SU-DHL-6 (cell line): ENCODE measurements around the gene KRTAP4-9.
"Not testable (repeated sequence)": the region's sequence is repeated elsewhere in the genome, so short reads cannot be mapped to it uniquely, and the experiment has no call there.

Experiments used
- H2AFZ ChIP-seq: fragments of 200-600 bp; sonication (generic); 2 replicates; pipeline ENCODE4 v1.6.1; 2014; ENCODE audit warnings: low read depth, mild to moderate bottlenecking, moderate library complexity, mixed read lengths, antibody characterized with exemption, low read length; ENCODE audit not compliant: severe bottlenecking
- H3F3A ChIP-seq: fragments of 200-600 bp; shearing (Covaris generic); 2 replicates; pipeline ENCODE4 v1.6.0; 2016; ENCODE audit warnings: antibody characterized with exemption, mild to moderate bottlenecking; ENCODE audit not compliant: insufficient read depth
- H3K27ac ChIP-seq: fragments of 200-600 bp; sonication (generic); 2 replicates; pipeline ENCODE4 v1.5.1; 2016; ENCODE audit warnings: low read depth, mild to moderate bottlenecking, low read length, moderate library complexity, mixed read lengths
- H3K27me3 ChIP-seq: fragments of 200-600 bp; sonication (generic), shearing (Covaris generic); 2 replicates; pipeline ENCODE4 v1.6.0; 2014; ENCODE audit warnings: mild to moderate bottlenecking, low read length
- H3K36me3 ChIP-seq: fragments of 200-600 bp; sonication (generic); 2 replicates; pipeline ENCODE4 v1.6.1; 2014; ENCODE audit warnings: mild to moderate bottlenecking, low read length, mixed read lengths
- H3K4me2 ChIP-seq: fragments of 300-600, 200-600 bp; shearing (Covaris generic), sonication (generic); 2 replicates; pipeline ENCODE4 v1.6.0; 2014; ENCODE audit warnings: low read length, low read depth, mild to moderate bottlenecking; ENCODE audit not compliant: poor library complexity, severe bottlenecking
- H3K4me3 ChIP-seq: fragments of 200-600 bp; sonication (generic); 2 replicates; pipeline ENCODE4 v1.5.1; 2014; ENCODE audit warnings: antibody characterized with exemption, low read length, mild to moderate bottlenecking, mixed read lengths; ENCODE audit not compliant: insufficient read depth, poor library complexity, severe bottlenecking
- H3K79me2 ChIP-seq: fragments of 200-600 bp; sonication (generic); 2 replicates; pipeline ENCODE4 v1.6.1; 2014; ENCODE audit warnings: mild to moderate bottlenecking, low read length, moderate library complexity; ENCODE audit not compliant: insufficient read depth
- H3K9ac ChIP-seq: fragments of 200-600 bp; sonication (generic); 2 replicates; pipeline ENCODE4 v1.7.0; 2014; ENCODE audit warnings: mild to moderate bottlenecking, low read length
- H3K9me2 ChIP-seq: fragments of 200-600 bp; sonication (generic); replicated peaks from 2 replicates; pipeline ENCODE4 v1.6.1; 2014; ENCODE audit warnings: low read length; ENCODE audit not compliant: insufficient read depth
- H3K9me3 ChIP-seq: fragments of 200-600 bp; sonication (generic); 2 replicates; pipeline ENCODE4 v1.6.1; 2014; ENCODE audit warnings: low read length, mixed read lengths; ENCODE audit not compliant: insufficient read depth
- H4K20me1 ChIP-seq: fragments of 200-600 bp; sonication (generic); 2 replicates; pipeline ENCODE4 v1.6.1; 2014; ENCODE audit warnings: low read depth, mild to moderate bottlenecking, antibody characterized with exemption, low read length, moderate library complexity, mixed read lengths
- CTCF ChIP-seq: fragments of 200-600 bp; sonication (generic); IDR thresholded peaks from one replicate; pipeline ENCODE4 v1.5.1; 2017; ENCODE audit warnings: antibody characterized with exemption, mild to moderate bottlenecking, low read length, moderate library complexity; ENCODE audit not compliant: insufficient read depth, poor library complexity, severe bottlenecking
- EZH2phosphoT487 ChIP-seq: fragments of 200-600 bp; sonication (generic), shearing (Covaris generic); conservative IDR thresholded peaks from 2 replicates; pipeline ENCODE4 v1.6.1; 2018; ENCODE audit warnings: mild to moderate bottlenecking, antibody characterized with exemption, low read length, moderate library complexity, mixed read lengths

The KRTAP4-9 gene

GRCh38 chr17:41147531-41148204 lies 42.5 kb downstream of the KRTAP4-9 start:
- no peaks in the 10 kb centered on the region for H3K79me2 ChIP-seq
- no peak overlapping the region for H3K4me2 ChIP-seq
- peaks cover 7% of the 10 kb centered on the region; the same call in 1 of the 2 replicates for H3K9me3 ChIP-seq
- no peaks in the 10 kb centered on the region for H3K36me3 ChIP-seq
- no peaks in the 10 kb centered on the region; the same call in 1 of the 2 replicates for H3K27me3 ChIP-seq
- no peak overlapping the region for H3K27ac ChIP-seq
- H2AFZ ChIP-seq: no peak overlapping the region
- no peaks in the 10 kb centered on the region for H3K9me2 ChIP-seq
- H4K20me1 ChIP-seq: no peaks in the 10 kb centered on the region
- TF ChIP-seq EZH2phosphoT487: no peak
- no peak for TF ChIP-seq CTCF
- no peak overlapping the region for H3K4me3 ChIP-seq
- H3K9ac ChIP-seq: no peak overlapping the region
- no peaks in the 10 kb centered on the region for H3F3A ChIP-seq

- H2AFZ ChIP-seq, H3K9me2 ChIP-seq, H3K27ac ChIP-seq, H4K20me1 ChIP-seq, H3K36me3 ChIP-seq, H3K9ac ChIP-seq, H3K79me2 ChIP-seq, H3K9me3 ChIP-seq, H3K4me2 ChIP-seq, H3K4me3 ChIP-seq, H3F3A ChIP-seq, H3K27me3 ChIP-seq: not testable (repeated sequence)
These were observed 43.9 kb downstream of the KRTAP4-9 start for GRCh38 chr17:41148971-41149651.

- no peak within 1 kb of the TSS for H3K27ac ChIP-seq
- no peaks in the 10 kb centered on the region for H3K79me2 ChIP-seq
- H3K9ac ChIP-seq: no peak within 1 kb of the TSS
- no peak for TF ChIP-seq CTCF
- no peak for TF ChIP-seq EZH2phosphoT487
- H4K20me1 ChIP-seq: no peaks in the 10 kb centered on the region
- no peaks in the 10 kb centered on the region for H3F3A ChIP-seq
- H3K27me3 ChIP-seq: no peaks in the 10 kb centered on the region; the same call in 1 of the 2 replicates
- H3K4me2 ChIP-seq: no peak within 1 kb of the TSS
- H2AFZ ChIP-seq: no peak within 1 kb of the TSS
- no peaks in the 10 kb centered on the region for H3K36me3 ChIP-seq
- no peaks in the 10 kb centered on the region for H3K9me3 ChIP-seq
- H3K9me2 ChIP-seq: no peaks in the 10 kb centered on the region
- no peak within 1 kb of the TSS for H3K4me3 ChIP-seq
These were observed 44.4 kb downstream of the KRTAP4-9 start, which contains the start of gene KRTAP4-5 for GRCh38 chr17:41149652-41149985. Gene KRTAP4-5, minus strand, starts transcription at chr17:41149825. Its CDS starts 58 bp downstream, at chr17:41149767.

- Histone ChIP-seq H3K9me2 (no peaks in the 10 kb centered on the region), H3K9ac (no peak overlapping the region), H3K4me2 (no peak overlapping the region), H2AFZ (no peak overlapping the region), H3K27me3 (no peaks in the 10 kb centered on the region; the same call in 1 of the 2 replicates), H4K20me1 (no peaks in the 10 kb centered on the region), H3K79me2 (no peaks in the 10 kb centered on the region), H3K4me3 (no peak overlapping the region), H3K9me3 (no peaks in the 10 kb centered on the region), H3K27ac (no peak overlapping the region), H3K36me3 (no peaks in the 10 kb centered on the region), H3F3A (no peaks in the 10 kb centered on the region)
- TF ChIP-seq CTCF: no peak
- TF ChIP-seq EZH2phosphoT487: no peak
These were observed 44.8 kb downstream of the KRTAP4-9 start for GRCh38 chr17:41150026-41150425.
